Subcutaneous abdominal adipose tissue (tissue), 5 donors: ENCODE results near the gene TFAM.
A peak's percentile ranks its signal among the peaks of the same experiment; 100 is the strongest.

Experiments
- H3K27ac ChIP-seq: one replicate; pipeline ENCODE4 v1.7.0; 2013; ENCODE audit warnings: low read depth, mild to moderate bottlenecking, inconsistent platforms, low read length, moderate library complexity
- H3K27me3 ChIP-seq, 5 donors: one replicate each; pipeline ENCODE4 v1.7.0; 2013; ENCODE audit warnings: low read length in 5 of 5, inconsistent platforms in 1 of 5; ENCODE audit not compliant: control insufficient read depth in 5 of 5, insufficient read depth in 4 of 5
- H3K36me3 ChIP-seq, 5 donors: one replicate each; pipeline ENCODE4 v1.7.0; 2013; ENCODE audit warnings: low read length in 5 of 5; ENCODE audit not compliant: control insufficient read depth in 5 of 5, insufficient read depth in 5 of 5
- H3K4me1 ChIP-seq, 5 donors: one replicate each; pipeline ENCODE4 v1.7.0; 2013; ENCODE audit warnings: low read length in 5 of 5, mild to moderate bottlenecking in 3 of 5, moderate library complexity in 1 of 5; ENCODE audit not compliant: control insufficient read depth in 5 of 5, insufficient read depth in 5 of 5
- H3K4me3 ChIP-seq, 5 donors: one replicate each; pipeline ENCODE4 v1.7.0; 2013; ENCODE audit warnings: low read length in 5 of 5, low read depth in 1 of 5
- H3K9ac ChIP-seq, 5 donors: one replicate each; pipeline ENCODE4 v1.7.0; 2013; ENCODE audit warnings: low read length in 5 of 5, mild to moderate bottlenecking in 4 of 5, moderate library complexity in 3 of 5
- H3K9me3 ChIP-seq, 5 donors: one replicate each; pipeline ENCODE4 v1.7.0; 2013; ENCODE audit warnings: low read length in 5 of 5; ENCODE audit not compliant: control insufficient read depth in 5 of 5
- donor health status: healthy.
- donor health status: healthy.
- donor health status: healthy.
- donor health status: healthy.
- donor health status: healthy.

TFAM gene

GRCh38 chr10:58352956-58353610 is 32.1 kb upstream of the TFAM start:
- peaks cover 0 to 15% (median 8%) of the 10 kb centered on the region in 5 donors for H3K4me1 ChIP-seq
- H3K27ac ChIP-seq = no peak overlapping the region
- no peaks in the 10 kb centered on the region for H3K27me3 ChIP-seq
- H3K36me3 ChIP-seq = no peaks in the 10 kb centered on the region
- H3K4me3 ChIP-seq = no peak overlapping the region
- no peaks in the 10 kb centered on the region for H3K9me3 ChIP-seq
- H3K9ac ChIP-seq = no peak overlapping the region

DNA sequence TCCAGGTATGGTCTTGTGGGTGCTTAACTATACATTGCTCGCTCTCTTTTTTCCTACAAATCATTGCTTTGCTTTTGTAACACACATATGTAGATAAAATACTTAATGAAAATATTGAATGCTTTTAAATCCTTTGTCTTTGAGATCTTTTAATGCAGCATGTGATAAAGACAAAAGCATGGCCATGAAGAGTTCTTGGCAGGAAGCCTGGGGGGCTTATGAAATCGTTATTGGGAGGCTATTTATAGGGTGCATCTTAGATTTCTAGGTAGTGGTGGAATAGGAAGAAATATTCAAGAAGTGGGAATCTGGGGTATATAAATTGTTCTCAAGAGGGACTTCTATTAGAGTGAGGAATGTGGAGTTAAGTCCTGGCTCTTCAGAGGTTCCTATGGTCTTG is 28.5 kb upstream of the TFAM start:
- no peaks in the 10 kb centered on the region for H3K27me3 ChIP-seq
- no peak overlapping the region for H3K9ac ChIP-seq
- no peak overlapping the region for H3K27ac ChIP-seq

DNA sequence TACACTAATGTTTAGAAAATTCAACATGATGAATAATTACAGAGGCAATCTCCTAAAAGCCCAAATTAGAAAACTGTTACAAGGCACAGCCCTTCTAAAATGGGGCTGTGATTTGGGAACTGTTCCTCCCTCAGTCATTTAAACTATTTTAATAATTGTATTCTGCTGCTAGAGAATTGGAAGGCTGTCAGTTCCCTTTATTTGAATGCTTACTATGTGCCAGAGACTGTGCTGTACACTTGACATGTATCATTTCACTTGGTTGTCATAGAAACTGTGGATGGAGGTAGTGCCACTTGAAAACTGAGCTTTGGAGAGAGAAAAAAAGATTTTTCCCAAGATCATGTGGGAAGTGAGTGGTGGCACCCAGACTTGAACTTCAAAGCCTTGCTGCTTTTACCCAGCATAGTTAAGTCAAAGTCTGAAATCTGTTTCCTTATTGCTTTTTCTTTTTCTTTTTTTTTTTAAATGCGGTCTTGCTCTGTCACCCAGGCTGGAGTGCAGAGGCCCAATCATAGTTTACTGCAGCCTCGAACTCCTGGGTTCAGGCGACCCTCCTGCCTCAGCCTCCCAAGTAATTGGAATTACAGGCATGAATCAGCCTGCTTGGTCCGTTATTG is 26.8 kb upstream of the TFAM start:
- no peaks in the 10 kb centered on the region for H3K27me3 ChIP-seq
- no peak overlapping the region for H3K27ac ChIP-seq
- H3K4me3 ChIP-seq = no peak overlapping the region
- no peaks in the 10 kb centered on the region for H3K36me3 ChIP-seq
- H3K9me3 ChIP-seq = no peaks in the 10 kb centered on the region
- peaks cover 0 to 13% (median 5%) of the 10 kb centered on the region in 5 donors for H3K4me1 ChIP-seq
- H3K9ac ChIP-seq = no peak overlapping the region

More for the DNA sequence above, 28.5 kb upstream of the TFAM start:
- H3K36me3 ChIP-seq = no peaks in the 10 kb centered on the region
- H3K4me3 ChIP-seq = no peak overlapping the region
- H3K9me3 ChIP-seq = no peaks in the 10 kb centered on the region
- peaks cover 0 to 8% (median 3%) of the 10 kb centered on the region in 5 donors for H3K4me1 ChIP-seq

- H3K4me1 ChIP-seq = peaks cover 0 to 13% (median 5%) of the 10 kb centered on the region in 5 donors
- no peaks in the 10 kb centered on the region for H3K9me3 ChIP-seq
- H3K36me3 ChIP-seq = no peaks in the 10 kb centered on the region
- no peak overlapping the region for H3K27ac ChIP-seq
- no peak overlapping the region for H3K9ac ChIP-seq
- H3K27me3 ChIP-seq = no peaks in the 10 kb centered on the region
- no peak overlapping the region for H3K4me3 ChIP-seq
These were observed 26.3 kb upstream of the TFAM start for GRCh38 chr10:58358947-58359346.

- H3K9ac ChIP-seq = no peak overlapping the region
- H3K36me3 ChIP-seq = peaks cover 0 to 5% (median 2%) of the 10 kb centered on the region in 5 donors
- no peaks in the 10 kb centered on the region for H3K27me3 ChIP-seq
- H3K4me3 ChIP-seq = no peak overlapping the region
- peaks cover 0 to 13% (median 5%) of the 10 kb centered on the region in 5 donors for H3K4me1 ChIP-seq
- H3K9me3 ChIP-seq = no peaks in the 10 kb centered on the region
- no peak overlapping the region for H3K27ac ChIP-seq
These were observed 25.7 kb upstream of the TFAM start for GRCh38 chr10:58359541-58359940.

- H3K36me3 ChIP-seq = peaks cover 0 to 13% (median 4%) of the 10 kb centered on the region in 5 donors
- H3K9ac ChIP-seq = no peak overlapping the region
- no peaks in the 10 kb centered on the region for H3K9me3 ChIP-seq
- H3K27ac ChIP-seq = no peak overlapping the region
- H3K4me1 ChIP-seq = peaks cover 0 to 13% (median 0%) of the 10 kb centered on the region in 5 donors
- no peak overlapping the region for H3K4me3 ChIP-seq
- H3K27me3 ChIP-seq = no peaks in the 10 kb centered on the region
These were observed 24.7 kb upstream of the TFAM start for GRCh38 chr10:58360412-58361004.

DNA sequence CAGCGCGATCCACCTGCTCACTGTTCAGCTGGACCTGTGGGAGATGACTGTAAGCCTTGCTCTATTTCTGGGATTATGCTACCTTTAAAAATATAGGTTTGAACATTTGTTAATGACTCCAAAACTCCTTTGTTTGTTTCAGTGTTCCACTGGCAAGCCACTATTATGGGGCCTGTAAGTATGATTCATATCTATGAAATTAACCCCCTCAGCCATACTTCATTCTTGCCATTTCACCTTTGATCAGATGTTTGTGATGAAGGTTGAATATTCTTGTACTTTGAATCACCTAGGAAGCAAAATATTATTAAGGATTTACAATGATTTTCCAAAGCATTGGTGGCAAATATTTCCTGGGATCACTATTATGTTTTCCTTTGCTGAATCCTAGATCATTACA is 23.9 kb upstream of the TFAM start:
- peaks cover 0 to 15% (median 4%) of the 10 kb centered on the region in 5 donors for H3K36me3 ChIP-seq
- H3K9ac ChIP-seq = no peak overlapping the region
- peaks cover 0 to 13% (median 0%) of the 10 kb centered on the region in 5 donors for H3K4me1 ChIP-seq
- H3K27ac ChIP-seq = peak overlapping the region; percentile 62
- no peaks in the 10 kb centered on the region for H3K9me3 ChIP-seq
- no peak overlapping the region for H3K4me3 ChIP-seq
- no peaks in the 10 kb centered on the region for H3K27me3 ChIP-seq

DNA sequence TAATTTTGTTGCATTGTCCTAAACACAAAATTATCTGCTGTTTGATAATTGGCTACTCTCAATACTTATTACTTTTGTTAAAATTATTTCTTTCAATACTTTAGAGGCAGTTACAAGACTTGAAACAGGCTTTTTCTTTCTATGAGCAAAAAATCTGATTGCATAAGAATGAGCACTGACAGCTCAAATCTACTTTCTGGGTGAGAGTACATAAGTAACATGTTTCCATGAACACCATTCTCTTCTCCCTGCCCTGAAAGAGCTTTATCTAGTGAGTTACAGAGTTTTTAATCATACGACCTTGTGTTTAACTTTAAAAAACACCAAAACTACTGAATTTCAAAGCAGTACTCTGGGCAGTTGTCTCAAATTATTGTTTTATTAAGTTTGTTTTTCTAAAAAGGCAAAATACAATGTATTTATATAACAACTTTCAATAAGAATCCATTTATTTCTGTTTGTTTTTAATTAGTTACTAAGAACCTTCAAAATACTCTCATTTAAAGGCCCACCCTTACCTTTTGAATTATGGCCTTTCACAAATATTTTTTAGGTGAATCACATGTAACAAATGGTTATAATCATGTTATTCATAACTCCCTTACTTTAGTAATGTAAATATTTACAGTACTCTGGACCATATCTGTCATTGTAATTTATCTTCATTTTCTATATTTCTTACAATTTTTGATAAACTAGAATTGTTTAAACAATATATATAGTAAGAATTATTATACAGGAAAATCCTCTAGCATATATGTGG is 23.0 kb upstream of the TFAM start:
- Histone ChIP-seq H3K27ac (peak overlapping the region; percentile 62), H3K4me3 (no peak overlapping the region), H3K9ac (no peak overlapping the region), H3K9me3 (no peaks in the 10 kb centered on the region), H3K36me3 (peaks cover 0 to 15% (median 4%) of the 10 kb centered on the region in 5 donors), H3K4me1 (peaks cover 0 to 7% (median 0%) of the 10 kb centered on the region in 5 donors), H3K27me3 (no peaks in the 10 kb centered on the region)

- H3K9ac ChIP-seq = no peak overlapping the region
- H3K27ac ChIP-seq = no peak overlapping the region
- H3K27me3 ChIP-seq = no peaks in the 10 kb centered on the region
- H3K4me3 ChIP-seq = no peak overlapping the region
- no peaks in the 10 kb centered on the region for H3K9me3 ChIP-seq
- peaks cover 0 to 2% (median 0%) of the 10 kb centered on the region in 5 donors for H3K4me1 ChIP-seq
- peaks cover 0 to 15% (median 9%) of the 10 kb centered on the region in 5 donors for H3K36me3 ChIP-seq
These were observed 18.1 kb upstream of the TFAM start for GRCh38 chr10:58367069-58367468.
